GM23248 (cell line): ENCODE measurements around the gene BIRC6. TPM values are rescaled to one million over a fixed set of nuclear protein-coding genes. Genes with fewer than 3 reads are reported as not detected.

ENCODE experiments used
- DNase-seq: peaks from one replicate; pipeline ENCODE4 v3.0.0-alpha.2; 2015
- H2AFZ ChIP-seq: fragments of 200-600 bp; sonication (generic); 2 replicates; pipeline ENCODE4 v1.6.1; 2016; ENCODE audit warnings: antibody characterized with exemption
- H3F3A ChIP-seq: fragments of 200-600 bp; sonication (generic); 2 replicates; pipeline ENCODE4 v1.6.1; 2016; ENCODE audit warnings: mild to moderate bottlenecking, antibody characterized with exemption, mixed run types; ENCODE audit not compliant: insufficient read depth
- H3K27ac ChIP-seq: fragments of 200-600 bp; sonication (generic); 2 replicates; pipeline ENCODE4 v1.5.1; 2016; ENCODE audit warnings: mild to moderate bottlenecking
- H3K27me3 ChIP-seq: fragments of 200-600 bp; sonication (generic); replicated peaks from 2 replicates; pipeline ENCODE4 v1.6.1; 2016; ENCODE audit warnings: mild to moderate bottlenecking; ENCODE audit not compliant: insufficient read depth
- H3K36me3 ChIP-seq: fragments of 200-600 bp; sonication (generic); 2 replicates; pipeline ENCODE4 v1.6.1; 2016; ENCODE audit warnings: low read depth, mild to moderate bottlenecking
- H3K4me1 ChIP-seq: fragments of 200-600 bp; sonication (generic); 2 replicates; pipeline ENCODE4 v1.6.1; 2016; ENCODE audit warnings: mild to moderate bottlenecking; ENCODE audit not compliant: insufficient read depth
- H3K4me2 ChIP-seq: fragments of 200-600 bp; sonication (generic); one replicate; pipeline ENCODE4 v1.6.1; 2016; ENCODE audit warnings: mild to moderate bottlenecking; ENCODE audit not compliant: unreplicated experiment
- H3K4me3 ChIP-seq: fragments of 200-600 bp; sonication (generic); 2 replicates; pipeline ENCODE4 v1.5.1; 2016; ENCODE audit warnings: mild to moderate bottlenecking
- H3K79me2 ChIP-seq: fragments of 200-600 bp; sonication (generic); 2 replicates; pipeline ENCODE4 v1.6.1; 2016; ENCODE audit warnings: mild to moderate bottlenecking; ENCODE audit not compliant: insufficient read depth
- H3K9ac ChIP-seq: fragments of 200-600 bp; sonication (generic); 2 replicates; pipeline ENCODE4 v1.6.1; 2016; ENCODE audit warnings: mild to moderate bottlenecking
- H3K9me2 ChIP-seq: fragments of 200-600 bp; sonication (generic); 2 replicates; pipeline ENCODE4 v1.6.1; 2016; ENCODE audit warnings: mixed run types, mild to moderate bottlenecking, moderate library complexity; ENCODE audit not compliant: insufficient read depth
- H3K9me3 ChIP-seq: fragments of 200-600 bp; sonication (generic); one replicate; pipeline ENCODE4 v1.6.1; 2017; ENCODE audit warnings: low read depth
- H4K20me1 ChIP-seq: fragments of 200-600 bp; sonication (generic); 2 replicates; pipeline ENCODE4 v1.6.0; 2016; ENCODE audit not compliant: insufficient read depth
- EZH2 ChIP-seq: fragments of 200-600 bp; sonication (generic); IDR thresholded peaks from 2 replicates; pipeline ENCODE4 v1.6.1; 2018; ENCODE audit warnings: antibody characterized with exemption, mild to moderate bottlenecking; ENCODE audit not compliant: insufficient read depth, poor library complexity, severe bottlenecking
- EZH2phosphoT487 ChIP-seq: fragments of 200-600 bp; sonication (generic); IDR thresholded peaks from 2 replicates; pipeline ENCODE4 v1.6.1; 2018; ENCODE audit warnings: antibody characterized with exemption, moderate library complexity, mild to moderate bottlenecking, low read depth; ENCODE audit not compliant: insufficient read depth
- WGBS, 2 experiments: methylation state at CpG; one replicate each; pipeline ENCODE4 v1.1.6; 2015 to 2017; ENCODE audit warnings: low lambda C conversion rate in 2 of 2, low coverage in 1 of 2; ENCODE audit errors: missing lambda C conversion rate in 2 of 2; 5-methylcytosine and 5-hydroxymethylcytosine counted together
- in situ Hi-C: fragments of 300-500 bp; cut with MboI; formaldehyde crosslinking; loops from 2 replicates; pipeline ENCODE4 v1.15.0; 2020
- polyA plus RNA-seq: library from polyadenylated mRNA; unstranded; fragments of >200 nt; fragmentation: Nextera tagmentation; extraction: Ambion mirVana; gene quantifications from 2 replicates; pipeline ENCODE4 v1.2.1, GENCODE V29; 2016
- total RNA-seq: library from RNA; depleted of rRNA; stranded (reverse); fragments of >200 nt; shearing (Covaris generic); gene quantifications from 2 replicates; pipeline ENCODE4 v1.2.3, GENCODE V29; 2014

The BIRC6 gene
- total and polyA plus RNA-seq, 2 experiments from 2014 or later: 16.0 to 122 TPM

DNA sequence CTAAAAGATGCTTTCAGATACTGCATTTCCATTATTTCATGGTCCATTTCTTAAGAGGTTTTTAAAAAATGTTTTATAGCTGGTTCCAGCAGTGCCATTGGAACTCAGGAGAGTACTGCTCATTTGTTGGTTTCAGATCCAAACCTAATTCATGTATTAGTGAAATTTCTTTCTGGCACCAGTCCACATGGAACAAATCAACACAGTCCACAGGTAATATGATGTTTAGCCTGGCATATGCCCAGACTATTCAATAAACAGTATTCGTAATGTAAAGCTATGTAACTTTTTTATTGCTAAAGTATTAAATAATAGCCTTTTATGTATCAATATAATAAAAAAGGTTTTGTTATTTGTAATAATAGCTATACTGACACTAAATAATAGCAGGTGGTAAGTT lies 134.5 kb downstream of the BIRC6 start:
- Histone ChIP-seq H3K27ac (no peak overlapping the region), H3F3A (peaks cover 7% of the 10 kb centered on the region; the same call in 1 of the 2 replicates), H3K9me3 (no peaks in the 10 kb centered on the region), H3K9me2 (no peaks in the 10 kb centered on the region), H2AFZ (no peak overlapping the region), H3K9ac (no peak overlapping the region), H3K27me3 (no peaks in the 10 kb centered on the region), H3K4me3 (no peak overlapping the region), H3K4me2 (no peak overlapping the region), H3K4me1 (no peaks in the 10 kb centered on the region), H4K20me1 (no peaks in the 10 kb centered on the region), H3K36me3 (peaks cover 66% of the 10 kb centered on the region), H3K79me2 (peaks cover 24% of the 10 kb centered on the region)
- DNase-seq: no peak
- in situ Hi-C loops: no loop called here
- TF ChIP-seq EZH2phosphoT487 (no peak), EZH2 (no peak)
- WGBS, 2 experiments: 93 to 100% methylated on average over 1 of the region's 1 CpG

DNA sequence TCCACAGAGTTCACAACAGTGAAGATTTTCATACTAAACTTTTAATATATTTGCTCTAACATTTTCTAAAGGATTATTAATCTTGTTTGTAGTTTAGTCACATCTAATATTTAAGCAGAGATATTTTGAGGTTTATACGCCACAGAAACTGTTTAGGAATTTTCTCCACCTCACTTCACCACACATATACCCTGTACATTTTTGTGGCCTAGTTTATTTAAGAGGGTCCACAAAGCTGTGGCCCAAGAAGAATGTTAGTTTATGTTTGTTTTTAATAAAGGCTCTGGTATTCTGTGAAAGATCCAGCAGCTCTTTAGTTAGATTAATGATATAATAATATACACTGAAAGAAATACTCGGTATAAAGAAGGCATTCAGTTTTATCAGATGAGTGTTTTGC lies 138.3 kb downstream of the BIRC6 start:
- Histone ChIP-seq H3K4me2 (no peak overlapping the region), H3K9ac (no peak overlapping the region), H4K20me1 (no peaks in the 10 kb centered on the region), H3K4me3 (no peak overlapping the region), H3K4me1 (no peaks in the 10 kb centered on the region), H3K27me3 (no peaks in the 10 kb centered on the region), H3K9me3 (no peaks in the 10 kb centered on the region), H3K9me2 (no peaks in the 10 kb centered on the region), H3K36me3 (peaks cover 62% of the 10 kb centered on the region), H3F3A (peaks cover 3% of the 10 kb centered on the region; the same call in 1 of the 2 replicates), H3K27ac (no peak overlapping the region), H2AFZ (no peak overlapping the region), H3K79me2 (peaks cover 25% of the 10 kb centered on the region)
- TF ChIP-seq EZH2 (no peak), EZH2phosphoT487 (no peak)
- in situ Hi-C loops: no loop called here
- WGBS, 2 experiments: 93 to 95% methylated on average over 2 of the region's 2 CpGs
- no peak for DNase-seq

DNA sequence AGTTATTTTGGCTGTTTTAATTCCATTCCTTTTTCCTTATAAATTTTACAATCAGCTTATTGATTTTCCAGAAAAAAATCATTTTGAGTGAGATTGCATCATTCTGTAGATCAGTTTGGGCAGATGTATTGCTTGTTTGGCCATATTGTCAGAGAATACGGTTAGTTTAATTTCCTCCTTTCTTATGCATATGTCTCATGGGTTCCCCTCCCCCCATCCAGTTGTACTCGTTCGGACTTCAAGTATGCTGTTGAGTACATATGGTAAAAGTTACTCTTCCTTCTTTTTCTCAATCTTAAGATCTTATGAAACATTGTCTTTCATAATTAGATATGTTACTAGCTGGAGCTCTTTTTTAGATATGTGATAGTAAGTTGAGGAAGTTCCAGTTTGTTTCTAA lies 139.8 kb downstream of the BIRC6 start:
- no peak overlapping the region for H2AFZ ChIP-seq
- no peak overlapping the region for H3K4me3 ChIP-seq
- no peak overlapping the region for H3K9ac ChIP-seq
- 72 to 80% methylated on average over 3 of the region's 3 CpGs for WGBS, 2 experiments
- peaks cover 53% of the 10 kb centered on the region for H3K36me3 ChIP-seq
- H3K4me2 ChIP-seq: no peak overlapping the region
- H4K20me1 ChIP-seq: no peaks in the 10 kb centered on the region
- H3K27ac ChIP-seq: no peak overlapping the region
- no peaks in the 10 kb centered on the region for H3K4me1 ChIP-seq
- H3K9me3 ChIP-seq: no peaks in the 10 kb centered on the region
- H3K79me2 ChIP-seq: peaks cover 37% of the 10 kb centered on the region
- TF ChIP-seq EZH2 (no peak), EZH2phosphoT487 (no peak)
- H3K9me2 ChIP-seq: no peaks in the 10 kb centered on the region
- H3K27me3 ChIP-seq: no peaks in the 10 kb centered on the region
- DNase-seq: no peak
- in situ Hi-C loops: no loop called here
- H3F3A ChIP-seq: no peaks in the 10 kb centered on the region; the same call in 1 of the 2 replicates

DNA sequence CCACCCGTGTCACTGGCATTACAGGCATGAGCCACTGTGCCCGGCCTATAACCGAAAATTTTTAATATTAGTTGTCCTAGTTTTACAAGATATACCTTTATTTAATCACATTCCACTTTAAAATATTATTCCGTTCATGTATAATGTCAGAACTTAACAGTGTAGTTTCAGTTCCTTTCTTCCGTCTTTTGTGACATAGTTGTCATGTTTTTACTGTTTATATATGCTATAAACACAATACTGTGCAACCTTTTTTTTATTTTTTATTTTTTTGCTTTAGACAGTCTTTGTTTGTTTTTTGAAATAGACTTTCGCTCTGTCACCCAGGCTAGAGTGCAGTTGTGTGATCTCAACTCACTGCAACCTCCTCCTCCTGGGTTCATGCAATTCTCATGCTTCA lies 141.5 kb downstream of the BIRC6 start:
- Histone ChIP-seq H3K9me2 (no peaks in the 10 kb centered on the region), H3K4me3 (no peak overlapping the region), H3K9me3 (no peaks in the 10 kb centered on the region), H3K79me2 (peaks cover 47% of the 10 kb centered on the region), H3F3A (no peaks in the 10 kb centered on the region; the same call in 1 of the 2 replicates), H3K27me3 (no peaks in the 10 kb centered on the region), H2AFZ (no peak overlapping the region), H3K4me2 (no peak overlapping the region), H3K9ac (no peak overlapping the region), H3K36me3 (peaks cover 55% of the 10 kb centered on the region), H3K4me1 (no peaks in the 10 kb centered on the region), H3K27ac (no peak overlapping the region), H4K20me1 (no peaks in the 10 kb centered on the region)
- TF ChIP-seq EZH2phosphoT487 (no peak), EZH2 (no peak)
- no peak for DNase-seq
- WGBS, 2 experiments: 95 to 98% methylated on average over 6 of the region's 6 CpGs
- in situ Hi-C loops: no loop called here

DNA sequence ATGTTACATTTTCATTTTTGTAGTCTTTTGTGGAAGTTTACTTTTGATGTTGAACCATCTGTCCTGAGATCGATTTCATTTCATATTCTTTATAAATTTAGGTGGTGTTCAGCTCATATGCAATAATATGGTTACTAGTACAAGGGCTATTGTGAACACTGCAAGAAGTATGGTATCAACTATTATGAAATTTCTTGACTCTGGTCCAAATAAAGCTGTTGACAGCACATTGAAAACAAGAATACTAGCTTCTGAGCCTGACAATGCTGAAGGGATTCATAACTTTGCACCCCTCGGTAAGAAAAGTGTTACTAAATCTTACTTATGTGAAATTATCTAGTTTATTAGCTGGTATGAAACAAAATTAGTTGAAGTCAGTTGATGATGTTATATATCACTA lies 146.1 kb downstream of the BIRC6 start:
- Histone ChIP-seq H3K27me3 (no peaks in the 10 kb centered on the region), H3K36me3 (peaks cover 57% of the 10 kb centered on the region), H3F3A (no peaks in the 10 kb centered on the region), H3K4me1 (no peaks in the 10 kb centered on the region), H3K9ac (no peak overlapping the region), H3K79me2 (peaks cover 42% of the 10 kb centered on the region), H3K9me3 (no peaks in the 10 kb centered on the region), H3K4me2 (no peak overlapping the region), H3K9me2 (no peaks in the 10 kb centered on the region), H3K27ac (no peak overlapping the region), H3K4me3 (no peak overlapping the region), H4K20me1 (no peaks in the 10 kb centered on the region), H2AFZ (no peak overlapping the region)
- WGBS, 2 experiments: 70 to 81% methylated on average over 2 of the region's 2 CpGs
- TF ChIP-seq EZH2: no peak
- TF ChIP-seq EZH2phosphoT487: no peak
- no peak for DNase-seq
- in situ Hi-C loops: no loop called here
